ENCODE measurements around the gene VPREB3.
"Not testable (repeated sequence)": the region's sequence is repeated elsewhere in the genome, so short reads cannot be mapped to it uniquely, and the experiment has no call there.

The VPREB3 gene

DNA sequence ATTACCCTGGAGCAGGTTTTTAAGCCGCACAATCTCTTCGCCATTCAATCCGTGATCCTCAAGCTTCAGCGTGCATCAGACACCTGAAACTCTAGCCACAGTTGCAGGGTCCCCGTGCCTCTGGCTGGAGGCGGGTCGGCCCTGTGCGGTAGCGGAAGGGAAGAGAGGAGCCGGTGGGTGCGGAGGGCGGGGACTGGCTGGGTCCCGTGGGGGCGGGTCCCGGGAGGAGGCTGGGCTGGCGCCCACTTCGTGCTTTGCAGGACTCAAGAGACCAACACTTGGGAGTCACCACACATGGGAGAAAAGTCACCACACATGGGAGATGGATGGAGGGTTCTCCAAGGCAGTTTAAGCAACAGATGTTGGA, 9.3 kb upstream of the VPREB3 start:
- no peak for DNase-seq

DNA sequence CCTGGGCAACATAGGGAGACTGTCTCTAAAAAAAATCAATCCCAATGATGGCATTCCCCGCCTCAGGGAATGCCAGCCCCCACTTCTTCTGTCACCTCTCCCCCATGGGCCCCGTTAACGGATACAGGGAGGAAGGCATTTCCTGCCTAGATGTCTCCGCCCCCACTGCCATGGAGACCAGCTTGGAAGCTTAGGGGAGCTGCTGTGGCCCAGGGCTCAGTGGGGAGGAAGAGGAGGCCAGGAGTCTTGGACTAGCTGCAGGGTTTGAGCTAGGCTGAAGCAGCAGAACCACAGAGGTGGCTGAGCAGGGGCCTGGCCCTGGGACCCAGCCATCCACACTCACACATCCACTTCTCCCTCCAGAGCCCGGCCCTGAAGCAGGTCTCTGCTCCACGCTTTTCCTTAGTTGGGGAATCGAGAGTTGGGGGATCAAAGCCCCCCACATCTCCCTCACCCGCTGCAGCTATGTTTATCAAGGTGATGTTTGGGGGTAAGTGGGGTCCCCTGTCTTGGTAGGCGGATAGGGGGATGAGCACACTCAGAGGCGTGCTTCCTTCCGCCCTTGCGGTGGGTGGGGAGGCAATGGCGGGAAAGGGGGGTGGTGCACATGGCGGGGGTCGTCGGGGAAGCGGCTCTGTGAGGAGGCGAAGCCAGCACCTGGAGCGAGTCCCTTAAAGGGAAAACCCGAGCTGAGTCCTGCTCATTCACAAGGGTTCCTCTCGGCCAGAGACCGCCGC, 8.8 kb upstream of the VPREB3 start, which contains the start of gene C22orf15:
Gene C22orf15, plus strand, starts transcription at position 149 of the 737 bp plus-strand sequence. Its CDS starts 317 bp downstream, at position 466.
- DNase-seq, result no peak

DNA sequence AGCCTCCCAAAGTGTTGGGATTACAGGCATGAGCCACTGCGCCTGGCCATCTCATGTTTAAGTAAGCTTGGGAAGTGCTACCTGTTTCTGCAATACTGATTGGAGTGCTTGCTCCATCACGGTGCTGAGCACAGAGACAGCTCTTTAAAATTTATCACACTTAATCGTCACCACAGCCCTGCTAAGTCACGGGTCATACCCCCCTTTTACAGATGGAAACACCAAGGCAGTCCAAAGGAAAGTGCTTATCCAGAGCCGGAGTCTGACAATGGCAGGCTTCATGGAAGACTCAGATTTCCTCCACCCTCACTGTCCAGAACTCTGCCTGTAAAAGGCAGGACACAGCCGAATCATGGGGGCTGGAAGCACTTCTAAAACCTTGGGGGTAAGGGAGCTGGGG, 5.8 kb upstream of the VPREB3 start:
- no peak for DNase-seq

DNA sequence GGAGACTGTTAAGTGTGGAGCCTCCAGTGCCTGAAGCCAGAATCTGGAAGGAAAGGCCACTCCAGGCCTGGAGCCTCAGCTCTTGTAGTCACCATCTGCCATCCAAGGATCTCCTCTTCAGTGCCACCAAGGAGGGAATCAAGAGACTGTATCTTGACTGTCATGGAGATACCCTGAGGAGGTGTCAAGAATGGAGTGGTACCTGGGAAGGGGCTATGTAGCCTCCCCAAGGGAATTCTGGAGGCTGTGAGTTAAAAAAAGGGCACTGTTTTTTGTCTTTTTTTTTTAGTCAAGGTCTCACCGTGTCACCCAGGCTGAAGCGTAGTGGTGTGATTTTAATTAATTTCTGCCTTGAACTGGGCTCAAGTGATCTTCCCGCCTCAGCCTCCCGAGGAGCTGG, 5.3 kb upstream of the VPREB3 start:
- DNase-seq, result no peak

DNA sequence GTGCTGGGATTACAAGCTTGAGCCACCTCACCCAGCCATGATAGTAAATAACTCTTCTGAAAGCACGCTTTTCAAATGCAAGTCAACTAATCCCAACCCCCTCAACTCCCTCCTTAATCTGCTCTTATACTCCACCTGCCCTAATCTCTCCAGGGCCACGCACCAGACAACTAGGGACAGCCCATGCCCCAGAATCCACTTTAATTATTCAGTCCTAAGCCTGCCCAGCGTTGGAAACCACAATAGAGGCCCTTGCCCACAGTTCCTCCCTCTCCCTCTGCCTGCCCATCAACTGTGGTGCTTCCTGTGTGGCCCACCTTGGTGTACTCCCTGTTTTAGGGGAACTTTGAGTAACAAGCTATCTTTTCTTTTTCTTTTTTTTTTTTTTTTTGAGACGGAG, 2.7 kb upstream of the VPREB3 start:
- no peak for DNase-seq

DNA sequence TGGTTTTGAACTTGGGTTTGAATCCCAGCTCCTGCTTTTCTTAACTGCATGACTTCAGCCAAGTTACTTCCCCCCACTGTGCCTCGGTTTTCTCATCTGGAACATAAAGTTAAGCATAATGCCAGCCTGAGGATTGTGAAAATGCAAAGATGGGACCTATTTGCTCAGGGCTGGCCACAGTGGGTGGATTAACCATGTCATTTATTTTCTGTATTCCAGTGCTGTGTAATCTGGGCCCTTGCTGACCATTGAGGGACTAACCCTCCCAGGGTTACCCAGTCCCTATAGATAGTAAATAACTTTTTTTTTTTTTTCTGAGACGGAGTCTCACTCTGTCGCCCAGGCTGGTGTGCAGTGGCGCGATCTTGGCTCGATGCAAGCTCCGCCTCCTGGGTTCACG, 1.5 kb upstream of the VPREB3 start:
- DNase-seq, result no peak

DNA sequence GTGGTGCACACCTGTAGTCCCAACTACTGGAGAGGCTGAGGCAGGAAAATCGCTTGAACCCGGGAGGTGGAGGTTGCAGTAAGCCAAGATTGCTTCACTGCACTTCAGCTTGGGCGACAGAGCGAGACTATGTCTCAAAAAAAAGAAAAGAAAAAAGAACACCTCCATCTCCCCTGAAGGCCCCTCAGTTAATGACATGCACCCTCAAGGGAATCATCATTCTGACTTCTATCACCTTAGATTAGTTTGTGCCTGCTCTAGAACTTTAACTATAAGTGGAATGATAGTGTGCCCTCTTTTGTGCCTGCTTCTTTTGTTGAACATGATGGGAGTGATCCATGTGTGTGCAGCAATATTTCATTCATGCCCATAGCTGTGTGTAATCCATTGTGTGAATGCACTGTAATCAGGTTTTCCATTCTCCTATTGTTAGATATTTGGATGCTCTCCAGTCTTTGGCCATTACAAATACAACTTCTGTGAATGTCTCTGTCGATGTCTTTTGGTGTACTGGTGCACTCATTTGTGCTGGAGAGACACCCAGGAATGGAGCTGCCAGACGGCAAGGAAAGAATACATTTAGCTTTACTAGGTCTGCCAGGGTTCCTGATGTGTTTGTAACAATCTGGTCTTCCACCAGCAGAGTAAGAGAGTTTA, 883 bp upstream of the VPREB3 start:
- peak; percentile 78 for DNase-seq

DNA sequence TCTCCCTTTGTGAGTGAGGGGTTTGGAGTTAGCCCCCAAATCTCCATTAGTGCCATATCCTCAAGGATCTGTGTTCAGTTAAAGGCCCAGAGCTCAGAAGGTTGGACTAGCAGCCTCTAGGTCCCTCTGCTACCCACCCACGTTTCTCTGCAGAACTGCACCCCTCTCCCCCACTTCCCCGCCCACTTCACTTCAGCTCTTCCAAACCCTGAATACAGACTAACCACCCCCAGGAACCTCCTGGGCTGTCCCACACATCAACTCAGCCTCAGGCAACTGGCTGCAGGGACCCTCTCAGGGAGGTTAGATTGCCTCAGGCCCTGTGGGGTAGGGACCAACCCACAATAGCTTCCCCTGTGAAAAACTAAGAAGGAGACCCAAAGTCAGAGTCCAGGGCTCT, 840 bp downstream of the VPREB3 start:
- DNase-seq, result no peak

DNA sequence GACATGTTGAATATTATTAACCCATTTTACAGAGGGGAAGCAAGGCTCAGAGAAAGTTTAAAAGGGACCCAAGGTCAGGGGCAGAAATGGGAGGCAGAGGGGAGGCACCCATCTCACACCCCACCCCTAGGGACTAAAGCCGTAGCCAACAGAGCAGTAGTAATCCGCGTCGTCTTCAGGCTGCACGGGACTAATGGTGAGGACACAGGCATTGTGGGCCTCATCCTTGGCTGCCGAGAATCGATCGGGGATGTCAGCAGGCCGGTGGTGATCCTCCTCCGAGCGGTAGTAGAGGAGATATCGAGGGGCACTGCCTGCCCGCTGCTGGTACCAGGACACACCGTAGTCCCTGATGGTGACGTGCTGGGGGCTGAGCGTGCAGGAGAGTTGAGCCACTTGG, 1.5 kb downstream of the VPREB3 start:
- DNase-seq, result no peak

DNA sequence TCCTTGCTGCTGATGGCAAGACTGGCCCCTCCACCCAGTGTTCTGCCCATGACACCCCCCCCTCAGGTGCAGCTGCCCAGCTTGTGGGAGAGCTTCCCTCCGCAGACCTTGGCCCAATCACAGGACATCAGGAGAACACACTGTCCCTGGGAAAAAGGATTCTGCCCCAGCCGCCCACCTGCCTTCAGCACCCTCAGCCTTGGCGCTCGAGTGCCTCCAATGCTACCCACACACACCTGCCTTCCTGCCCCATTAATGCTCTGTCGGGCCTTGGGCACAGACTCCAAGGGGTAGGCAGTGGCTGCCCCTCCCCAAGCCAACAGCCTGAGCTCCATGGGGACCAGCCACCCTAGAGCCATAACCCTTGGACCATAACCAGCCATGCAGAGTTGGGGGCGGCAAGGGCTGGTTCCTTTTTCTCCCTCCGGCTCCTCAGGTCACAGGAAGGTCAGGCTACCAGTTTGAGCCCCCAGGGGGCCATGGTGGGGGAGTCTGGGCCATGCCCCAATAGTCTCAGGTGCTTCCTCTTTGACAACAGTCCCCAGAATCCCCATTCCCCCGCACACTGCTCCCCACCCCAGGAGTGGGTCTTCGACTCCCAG, 2.0 kb downstream of the VPREB3 start:
- DNase-seq, result no peak

DNA sequence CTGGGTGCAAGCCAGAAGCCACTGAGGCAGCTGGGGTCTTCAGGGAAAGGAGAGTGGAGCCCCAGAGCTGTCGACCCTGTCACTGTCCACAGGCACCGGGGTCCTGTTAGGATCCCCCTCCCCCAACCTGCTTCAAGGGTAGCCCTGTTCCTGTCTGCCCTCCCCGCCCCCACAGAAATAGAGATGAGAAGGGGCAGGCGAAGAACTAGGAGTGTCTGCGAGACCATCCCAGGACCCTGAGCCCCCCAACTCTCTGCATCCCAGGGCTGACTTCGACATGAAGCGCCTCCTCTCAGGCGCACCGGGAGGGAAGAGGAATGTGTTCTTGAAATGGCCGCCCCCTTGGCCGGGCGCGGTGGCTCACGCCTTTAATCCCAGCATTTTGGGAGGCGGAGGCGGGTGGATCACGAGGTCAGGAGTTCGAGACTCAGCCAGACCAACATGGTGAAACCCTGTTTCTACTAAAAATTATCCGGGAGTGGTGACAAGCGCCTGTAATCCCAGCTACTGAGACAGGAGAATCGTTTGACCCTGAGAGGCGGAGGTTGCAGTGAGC, 2.7 kb downstream of the VPREB3 start:
- DNase-seq, result no peak

DNA sequence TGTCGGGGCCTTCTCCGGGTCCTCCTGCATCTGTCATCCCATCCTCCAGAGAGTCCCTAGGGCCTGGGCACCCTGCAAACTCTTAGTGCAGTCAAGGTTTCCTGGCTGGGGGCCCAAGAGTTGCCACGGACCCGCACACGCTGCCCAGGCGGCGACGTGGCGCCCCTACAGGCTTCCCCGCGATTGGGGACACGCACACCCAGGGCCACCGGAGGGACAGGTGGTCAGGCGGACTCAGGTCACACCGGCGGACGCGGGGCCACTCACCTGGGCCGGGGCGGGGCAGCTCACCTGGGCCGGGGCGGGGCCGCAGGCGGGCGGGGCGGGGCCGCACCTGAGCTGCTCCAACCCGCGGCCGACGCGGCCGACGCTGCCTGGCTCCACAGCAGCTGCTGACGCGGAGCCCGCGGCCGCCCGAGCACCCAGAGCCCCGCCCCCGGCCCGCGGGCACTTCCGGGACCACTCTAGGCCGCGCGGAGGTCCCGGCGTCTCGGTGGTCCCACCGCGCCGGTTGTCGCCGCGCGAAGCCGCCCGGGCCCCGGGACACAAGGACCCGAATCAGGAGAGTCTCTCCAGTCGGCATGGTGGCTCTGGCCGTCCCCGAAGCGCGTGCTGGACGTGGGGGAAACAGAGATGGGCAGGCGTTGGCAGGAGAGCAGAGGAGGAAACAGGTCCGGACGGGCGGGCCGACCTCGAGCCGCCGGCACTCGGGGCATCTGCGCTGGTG, 3.3 kb downstream of the VPREB3 start, which contains the start of gene ZNF70:
Gene ZNF70, minus strand, starts transcription at position 399 of the 727 bp plus-strand sequence. CDS start 5,972 bp downstream, outside the sequence.
- peak; percentile 87 for DNase-seq

DNA sequence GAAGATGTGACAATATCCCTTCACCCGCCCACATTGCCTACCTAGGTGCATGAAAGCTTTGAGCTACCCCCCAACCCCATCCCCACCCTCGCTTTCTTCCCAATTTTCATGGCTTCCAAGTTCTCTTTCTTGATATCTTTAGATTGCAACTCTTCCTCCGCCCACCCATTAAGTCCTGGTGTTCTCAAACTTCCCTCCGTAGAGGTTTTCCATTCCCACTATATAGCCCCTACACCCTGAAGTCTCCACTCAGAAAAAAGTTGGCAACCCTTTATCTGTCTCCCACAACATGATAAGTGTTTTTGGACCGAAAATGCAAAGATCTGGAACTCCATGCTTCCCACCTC, 3.9 kb downstream of the VPREB3 start:
- no peak for DNase-seq

DNA sequence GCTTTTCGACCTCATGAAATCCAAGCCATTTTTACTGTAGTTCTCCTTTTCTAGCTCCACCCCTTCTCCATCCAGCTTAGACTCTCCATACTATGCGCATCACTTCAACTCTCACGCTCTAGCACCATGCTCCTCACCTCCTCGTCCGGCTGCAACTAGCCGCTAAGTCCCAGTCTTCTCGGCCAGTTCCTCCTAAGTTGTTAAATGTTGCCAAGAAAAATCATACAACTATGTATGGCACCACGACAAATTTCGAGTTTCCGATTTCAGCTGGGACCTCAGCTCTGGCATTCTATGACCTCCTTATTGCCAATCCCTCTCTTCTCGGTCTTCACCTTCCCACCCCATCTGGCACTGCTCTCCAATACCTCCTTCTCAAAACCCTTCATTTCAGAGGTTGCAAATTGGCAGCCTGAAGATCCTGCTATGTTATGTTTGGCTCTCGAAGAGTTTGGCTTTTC, 4.4 kb downstream of the VPREB3 start:
- no peak for DNase-seq

DNA sequence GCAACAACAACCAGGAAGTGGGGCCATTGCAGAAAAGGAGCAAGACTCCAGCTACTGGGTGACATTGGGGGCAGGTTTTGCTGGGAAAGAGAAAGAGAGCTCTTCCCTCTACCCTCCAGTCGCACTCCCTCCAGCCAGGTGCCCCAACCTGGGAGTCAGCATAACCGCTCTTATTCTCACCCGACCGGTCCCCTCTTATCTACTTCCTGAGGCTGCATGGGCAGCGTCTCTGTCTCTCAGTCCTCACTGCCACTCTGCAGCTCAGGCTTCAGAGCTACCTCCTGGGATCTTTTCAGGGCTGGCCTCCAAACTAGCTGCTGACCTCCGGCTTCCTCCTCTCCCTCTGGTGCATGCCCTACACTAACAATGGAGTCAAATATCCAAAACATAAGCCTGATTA, 8.4 kb downstream of the VPREB3 start:
- no peak for DNase-seq

DNA sequence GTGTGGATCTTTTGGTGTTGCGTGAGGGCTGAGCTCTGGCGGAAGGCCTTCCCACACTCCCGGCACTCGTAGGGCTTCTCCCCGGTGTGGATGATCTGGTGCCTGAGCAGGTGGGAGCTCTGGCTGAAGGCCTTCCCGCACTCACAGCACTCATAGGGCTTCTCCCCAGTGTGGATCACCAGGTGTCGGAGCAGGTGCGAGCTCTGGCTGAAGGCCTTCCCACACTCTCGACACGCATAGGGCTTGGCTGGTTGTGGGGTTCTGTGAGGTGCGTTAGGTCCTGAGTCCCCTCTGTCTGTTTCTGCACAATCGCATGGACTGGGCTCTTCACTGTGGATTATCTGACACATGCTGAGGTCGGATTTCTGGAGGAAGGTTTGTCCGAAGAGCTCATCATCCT, 9.7 kb downstream of the VPREB3 start:
- DNase-seq, result no peak

DNA sequence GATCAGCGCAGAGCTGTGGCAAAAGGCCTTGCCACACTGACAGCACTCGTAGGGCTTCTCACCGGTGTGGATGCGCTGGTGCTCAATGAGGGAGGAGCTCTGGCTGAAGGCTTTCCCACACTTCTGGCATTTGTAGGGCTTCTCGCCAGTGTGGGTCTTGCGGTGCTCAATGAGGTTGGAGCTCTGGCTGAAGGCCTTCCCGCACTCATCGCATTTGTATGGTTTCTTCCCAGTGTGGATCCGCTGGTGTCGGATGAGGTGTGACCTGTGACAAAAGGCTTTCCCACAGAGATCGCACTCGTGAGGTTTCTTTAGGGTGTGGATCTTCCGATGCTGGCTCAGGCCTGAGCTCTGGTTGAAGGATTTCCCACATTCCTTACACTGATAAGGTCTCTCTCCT, 10.2 kb downstream of the VPREB3 start:
- no peak for DNase-seq

DNA sequence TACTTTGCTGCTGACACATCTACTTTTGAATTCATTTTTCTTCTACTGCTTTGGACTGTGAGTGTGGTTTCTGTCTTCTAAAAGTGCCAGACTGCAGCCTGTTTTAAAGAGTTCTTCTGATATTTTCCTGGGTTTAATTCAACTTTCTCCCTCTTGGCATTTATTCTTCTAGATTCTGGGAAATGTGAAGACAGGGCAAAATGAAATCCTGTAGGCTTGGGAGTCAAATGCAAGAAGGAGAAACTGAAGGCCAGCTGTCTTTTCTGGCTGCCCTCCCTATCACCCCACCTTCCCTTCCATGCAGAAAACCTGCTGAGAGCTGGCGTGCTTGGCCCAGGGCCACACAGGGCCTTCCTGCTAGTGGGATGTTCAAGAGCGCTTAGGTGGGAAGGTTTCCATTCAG, 10.9 kb downstream of the VPREB3 start:
- DNase-seq, result no peak

DNA sequence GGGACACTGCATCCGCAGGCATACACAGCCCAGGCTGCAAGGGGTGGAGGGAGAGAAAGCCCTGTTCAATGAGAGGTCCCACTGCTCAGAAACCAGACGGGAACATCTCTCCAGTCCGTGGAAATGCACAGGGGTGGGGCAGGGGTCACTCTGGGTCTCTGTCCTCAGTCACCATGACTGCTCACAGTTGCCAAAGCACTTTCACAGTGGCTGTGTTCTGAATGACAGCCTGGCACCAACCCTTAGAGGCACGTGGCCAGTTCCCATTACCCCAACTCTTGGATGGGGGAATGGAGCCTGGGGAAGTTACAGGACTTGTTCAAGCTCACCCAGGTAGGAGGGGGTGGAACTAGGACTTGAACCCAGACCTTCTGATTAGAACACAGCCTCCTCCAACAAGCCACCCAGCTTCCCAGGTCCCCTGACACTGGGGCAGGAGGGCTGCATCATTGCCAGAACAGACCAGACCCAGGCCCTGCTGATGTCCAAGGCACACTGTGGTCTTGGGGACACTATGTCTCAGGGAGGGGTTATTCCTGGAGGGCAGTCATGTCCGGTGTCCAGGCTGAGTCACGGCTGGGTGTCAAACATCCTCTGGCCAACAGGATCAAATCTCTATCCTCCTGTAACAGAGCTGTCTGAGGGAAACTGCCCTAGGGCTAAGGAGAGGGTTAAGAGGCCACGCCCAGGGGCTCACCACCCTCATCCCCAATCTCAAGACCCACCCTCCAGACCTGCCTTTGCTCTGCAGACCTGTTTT, 11.5 kb downstream of the VPREB3 start:
- no peak for DNase-seq

DNA sequence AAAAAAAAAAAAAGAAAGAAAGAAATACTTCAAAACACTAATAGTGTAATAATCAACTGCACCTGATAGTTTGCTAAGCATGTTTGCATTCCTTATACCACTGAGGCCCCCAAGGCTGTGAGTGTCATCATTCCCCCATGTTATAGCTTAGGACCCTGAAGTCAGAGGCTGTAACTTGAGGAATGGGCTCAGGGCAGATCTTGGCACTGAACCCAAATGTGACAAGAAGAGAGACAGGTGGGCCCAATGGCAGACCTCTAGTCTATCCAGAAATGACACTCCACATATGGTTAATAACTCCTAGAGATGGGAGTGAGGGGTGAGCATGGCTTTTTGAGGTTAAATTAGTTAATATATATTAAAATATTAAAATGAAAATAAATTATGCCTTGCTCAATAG, 16.5 kb downstream of the VPREB3 start:
- DNase-seq, result no peak

DNA sequence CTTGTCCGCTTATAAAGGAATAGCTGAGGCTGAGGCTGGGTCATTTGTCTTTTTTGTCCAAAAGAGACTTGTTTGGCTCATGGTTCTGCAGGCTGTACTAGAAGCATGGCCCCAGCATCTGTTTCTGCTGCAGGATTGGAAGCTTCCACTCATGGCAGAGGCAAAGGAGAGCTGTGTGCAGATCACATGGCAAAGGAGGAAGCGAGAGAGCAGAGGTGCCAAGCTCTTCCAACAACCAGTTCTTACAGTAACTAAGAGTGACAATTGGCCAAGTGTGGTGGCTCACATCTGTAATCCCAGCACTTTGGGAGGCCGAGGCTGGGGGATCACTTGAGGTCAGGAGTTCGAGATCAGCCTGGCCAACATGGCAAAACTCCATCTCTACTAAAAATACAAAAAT, 26.1 kb downstream of the VPREB3 start:
- not testable (repeated sequence) for DNase-seq

DNA sequence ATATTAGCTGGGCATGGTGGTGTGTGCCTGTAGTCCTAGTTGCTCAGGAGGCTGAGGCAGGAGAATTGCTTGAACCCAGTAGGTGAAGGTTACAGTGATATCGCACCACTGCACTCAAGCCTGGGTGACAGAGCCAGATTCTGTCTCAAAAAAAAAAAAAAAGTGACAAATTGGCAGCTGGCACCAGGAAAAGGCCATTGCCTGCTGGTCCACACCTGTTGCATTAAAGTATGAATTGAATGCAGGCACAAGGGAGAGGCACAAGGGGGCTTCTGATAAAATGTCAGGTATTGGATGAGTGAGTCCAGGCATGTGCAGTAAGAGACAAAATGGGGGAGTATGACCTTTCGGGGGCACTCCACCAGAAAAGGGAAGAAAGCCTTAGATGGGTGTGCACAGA, 31.5 kb downstream of the VPREB3 start:
- no peak for DNase-seq

Data from COR-L47 (cell line).